WTC11 (cell line): Measurements from ENCODE around the gene PFKP. TPM values are rescaled to one million over a fixed set of nuclear protein-coding genes. Genes with fewer than 3 reads are reported as not detected.

Source experiments
- NR3C1 ChIP-seq: sonication (generic); formaldehyde crosslinking; conservative IDR thresholded peaks from 2 replicates; pipeline ENCODE4 v1.8.1; 2023; ENCODE audit warnings: low read depth, mild to moderate bottlenecking, missing genetic modification reagents
- SOX15 ChIP-seq: fragments of 250-450 bp; sonication (Bioruptor Pico); IDR thresholded peaks from 2 replicates; pipeline ENCODE4 v1.9.0; 2021; ENCODE audit warnings: mild to moderate bottlenecking
- ZNF138 ChIP-seq: sonication (generic); formaldehyde crosslinking; conservative IDR thresholded peaks from 2 replicates; pipeline ENCODE4 v1.8.1; 2022; ENCODE audit warnings: mild to moderate bottlenecking, moderate library complexity, missing genetic modification reagents
- total RNA-seq: library from RNA; stranded (reverse); gene quantifications from 3 replicates; pipeline ENCODE4 v1.2.3, GENCODE V29; 2021
- TF ChIP-seq, protein P1 (sequence below): sonication (generic); formaldehyde crosslinking; IDR thresholded peaks from 2 replicates; pipeline ENCODE4 v1.8.1; 2022; ENCODE audit warnings: mild to moderate bottlenecking, moderate library complexity, missing genetic modification reagents
- TF ChIP-seq, protein P2 (sequence below): sonication (generic); formaldehyde crosslinking; IDR thresholded peaks from 2 replicates; pipeline ENCODE4 v1.8.1; 2023; ENCODE audit warnings: mild to moderate bottlenecking, moderate library complexity, missing genetic modification reagents
- TF ChIP-seq, protein P3 (sequence below): fragments of 250-450 bp; sonication (Bioruptor Pico); IDR thresholded peaks from 2 replicates; pipeline ENCODE4 v1.9.0; 2021; ENCODE audit warnings: moderate library complexity, mild to moderate bottlenecking, inconsistent platforms, borderline replicate concordance
- TF ChIP-seq, protein P4 (sequence below): fragments of 250-450 bp; sonication (Bioruptor Pico); IDR thresholded peaks from 2 replicates; pipeline ENCODE4 v1.9.0; 2021; ENCODE audit warnings: mild to moderate bottlenecking

PFKP gene
- total RNA-seq, 1 experiment from 2014 or later, result 127 TPM

DNA sequence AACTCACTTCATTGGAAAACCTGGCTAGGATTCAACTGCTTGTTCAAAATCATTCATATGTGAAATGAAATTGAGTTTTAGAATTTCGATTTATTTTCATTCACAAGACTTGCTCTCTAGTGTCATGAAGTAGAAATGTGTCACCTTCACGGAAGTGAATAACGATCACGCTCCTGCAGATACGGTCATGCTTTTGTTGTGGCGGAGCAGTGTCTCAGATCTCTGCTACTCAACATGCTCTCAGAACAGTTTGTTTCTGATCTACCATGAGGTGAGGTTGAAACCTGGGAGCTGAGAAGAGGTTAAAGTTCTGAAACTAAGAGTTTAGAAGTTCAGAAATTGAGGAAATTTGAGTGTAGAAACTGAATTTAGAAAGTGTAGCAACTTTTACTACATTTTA, 119.0 kb downstream of the PFKP start (continued):
- TF ChIP-seq, protein P1, sequence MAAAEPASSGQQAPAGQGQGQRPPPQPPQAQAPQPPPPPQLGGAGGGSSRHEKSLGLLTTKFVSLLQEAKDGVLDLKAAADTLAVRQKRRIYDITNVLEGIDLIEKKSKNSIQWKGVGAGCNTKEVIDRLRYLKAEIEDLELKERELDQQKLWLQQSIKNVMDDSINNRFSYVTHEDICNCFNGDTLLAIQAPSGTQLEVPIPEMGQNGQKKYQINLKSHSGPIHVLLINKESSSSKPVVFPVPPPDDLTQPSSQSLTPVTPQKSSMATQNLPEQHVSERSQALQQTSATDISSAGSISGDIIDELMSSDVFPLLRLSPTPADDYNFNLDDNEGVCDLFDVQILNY, result no peak
- TF ChIP-seq, protein P2, sequence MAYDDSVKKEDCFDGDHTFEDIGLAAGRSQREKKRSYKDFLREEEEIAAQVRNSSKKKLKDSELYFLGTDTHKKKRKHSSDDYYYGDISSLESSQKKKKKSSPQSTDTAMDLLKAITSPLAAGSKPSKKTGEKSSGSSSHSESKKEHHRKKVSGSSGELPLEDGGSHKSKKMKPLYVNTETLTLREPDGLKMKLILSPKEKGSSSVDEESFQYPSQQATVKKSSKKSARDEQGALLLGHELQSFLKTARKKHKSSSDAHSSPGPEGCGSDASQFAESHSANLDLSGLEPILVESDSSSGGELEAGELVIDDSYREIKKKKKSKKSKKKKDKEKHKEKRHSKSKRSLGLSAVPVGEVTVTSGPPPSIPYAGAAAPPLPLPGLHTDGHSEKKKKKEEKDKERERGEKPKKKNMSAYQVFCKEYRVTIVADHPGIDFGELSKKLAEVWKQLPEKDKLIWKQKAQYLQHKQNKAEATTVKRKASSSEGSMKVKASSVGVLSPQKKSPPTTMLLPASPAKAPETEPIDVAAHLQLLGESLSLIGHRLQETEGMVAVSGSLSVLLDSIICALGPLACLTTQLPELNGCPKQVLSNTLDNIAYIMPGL (CRISPR knock-in tag), result no peak
- TF ChIP-seq NR3C1 (CRISPR knock-in tag) (no peak), SOX15 (CRISPR knock-in tag) (no peak), ZNF138 (CRISPR knock-in tag) (no peak)
- TF ChIP-seq, protein P3, sequence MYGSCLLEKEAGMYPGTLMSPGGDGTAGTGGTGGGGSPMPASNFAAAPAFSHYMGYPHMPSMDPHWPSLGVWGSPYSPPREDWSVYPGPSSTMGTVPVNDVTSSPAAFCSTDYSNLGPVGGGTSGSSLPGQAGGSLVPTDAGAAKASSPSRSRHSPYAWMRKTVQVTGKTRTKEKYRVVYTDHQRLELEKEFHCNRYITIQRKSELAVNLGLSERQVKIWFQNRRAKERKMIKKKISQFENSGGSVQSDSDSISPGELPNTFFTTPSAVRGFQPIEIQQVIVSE (CRISPR knock-in tag), result no peak
- TF ChIP-seq, protein P4, sequence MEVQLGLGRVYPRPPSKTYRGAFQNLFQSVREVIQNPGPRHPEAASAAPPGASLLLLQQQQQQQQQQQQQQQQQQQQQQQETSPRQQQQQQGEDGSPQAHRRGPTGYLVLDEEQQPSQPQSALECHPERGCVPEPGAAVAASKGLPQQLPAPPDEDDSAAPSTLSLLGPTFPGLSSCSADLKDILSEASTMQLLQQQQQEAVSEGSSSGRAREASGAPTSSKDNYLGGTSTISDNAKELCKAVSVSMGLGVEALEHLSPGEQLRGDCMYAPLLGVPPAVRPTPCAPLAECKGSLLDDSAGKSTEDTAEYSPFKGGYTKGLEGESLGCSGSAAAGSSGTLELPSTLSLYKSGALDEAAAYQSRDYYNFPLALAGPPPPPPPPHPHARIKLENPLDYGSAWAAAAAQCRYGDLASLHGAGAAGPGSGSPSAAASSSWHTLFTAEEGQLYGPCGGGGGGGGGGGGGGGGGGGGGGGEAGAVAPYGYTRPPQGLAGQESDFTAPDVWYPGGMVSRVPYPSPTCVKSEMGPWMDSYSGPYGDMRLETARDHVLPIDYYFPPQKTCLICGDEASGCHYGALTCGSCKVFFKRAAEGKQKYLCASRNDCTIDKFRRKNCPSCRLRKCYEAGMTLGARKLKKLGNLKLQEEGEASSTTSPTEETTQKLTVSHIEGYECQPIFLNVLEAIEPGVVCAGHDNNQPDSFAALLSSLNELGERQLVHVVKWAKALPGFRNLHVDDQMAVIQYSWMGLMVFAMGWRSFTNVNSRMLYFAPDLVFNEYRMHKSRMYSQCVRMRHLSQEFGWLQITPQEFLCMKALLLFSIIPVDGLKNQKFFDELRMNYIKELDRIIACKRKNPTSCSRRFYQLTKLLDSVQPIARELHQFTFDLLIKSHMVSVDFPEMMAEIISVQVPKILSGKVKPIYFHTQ, result no peak
- TF ChIP-seq, all 79 proteins: peak for 0

Other genes with a start within 250 kb of the PFKP start
- gene PITRM1, start 105.2 kb downstream of the PFKP start, total RNA-seq, result 37.2 to 40.7 TPM (median 37.5 TPM) in 3 replicates